ENCODE measurements around the gene GALNT16. TPM values are rescaled to one million over a fixed set of nuclear protein-coding genes. Genes with fewer than 3 reads are reported as not detected.

Gene GALNT16
- total RNA-seq, 4 donors from 2014 or later: 2.5 to 11.3 (median 2.8) TPM

DNA sequence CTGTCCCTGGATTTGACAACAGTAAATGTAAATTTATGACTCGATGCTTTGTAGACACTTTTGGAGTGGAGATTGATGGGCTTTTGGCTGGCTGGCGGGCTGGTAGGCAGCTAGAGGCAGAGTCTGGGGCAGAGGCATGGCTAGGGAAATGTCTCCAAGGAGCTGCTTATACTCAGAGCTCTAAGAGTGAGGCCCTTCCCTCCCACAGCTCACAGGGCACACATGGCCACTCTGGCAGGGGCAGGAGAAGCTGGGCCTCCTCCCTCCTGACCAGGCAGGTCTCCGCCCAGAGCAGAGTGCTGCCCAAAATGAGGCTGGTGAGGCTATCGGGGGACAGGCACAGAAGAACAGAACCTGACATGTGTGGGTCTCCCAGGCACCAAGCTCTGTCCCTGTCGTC lies 67.5 kb downstream of the GALNT16 start:
- Histone ChIP-seq H3K27me3 (no peaks in the 10 kb centered on the region), H3K36me3 (no peaks in the 10 kb centered on the region), H3K9me3 (no peaks in the 10 kb centered on the region), H3K4me3 (no peak overlapping the region), H3K27ac (no peak overlapping the region), H3K4me1 (no peaks in the 10 kb centered on the region)
- 78% methylated on average over 1 to 5 of the region's 5 CpGs for WGBS, 2 donors (ENCODE audit: low coverage in 1 of 2)
- TF ChIP-seq POLR2A (IDR thresholded peaks at IDR 0.05) (no peak), EP300 (IDR thresholded peaks at IDR 0.05; ENCODE audit: low read depth) (no peak), POLR2AphosphoS5 (IDR thresholded peaks at IDR 0.05) (no peak)
- TF ChIP-seq, protein P1, sequence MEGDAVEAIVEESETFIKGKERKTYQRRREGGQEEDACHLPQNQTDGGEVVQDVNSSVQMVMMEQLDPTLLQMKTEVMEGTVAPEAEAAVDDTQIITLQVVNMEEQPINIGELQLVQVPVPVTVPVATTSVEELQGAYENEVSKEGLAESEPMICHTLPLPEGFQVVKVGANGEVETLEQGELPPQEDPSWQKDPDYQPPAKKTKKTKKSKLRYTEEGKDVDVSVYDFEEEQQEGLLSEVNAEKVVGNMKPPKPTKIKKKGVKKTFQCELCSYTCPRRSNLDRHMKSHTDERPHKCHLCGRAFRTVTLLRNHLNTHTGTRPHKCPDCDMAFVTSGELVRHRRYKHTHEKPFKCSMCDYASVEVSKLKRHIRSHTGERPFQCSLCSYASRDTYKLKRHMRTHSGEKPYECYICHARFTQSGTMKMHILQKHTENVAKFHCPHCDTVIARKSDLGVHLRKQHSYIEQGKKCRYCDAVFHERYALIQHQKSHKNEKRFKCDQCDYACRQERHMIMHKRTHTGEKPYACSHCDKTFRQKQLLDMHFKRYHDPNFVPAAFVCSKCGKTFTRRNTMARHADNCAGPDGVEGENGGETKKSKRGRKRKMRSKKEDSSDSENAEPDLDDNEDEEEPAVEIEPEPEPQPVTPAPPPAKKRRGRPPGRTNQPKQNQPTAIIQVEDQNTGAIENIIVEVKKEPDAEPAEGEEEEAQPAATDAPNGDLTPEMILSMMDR (IDR thresholded peaks at IDR 0.05): no peak
- in situ Hi-C loops (cut with MboI; ENCODE audit: low pct_ligation_motif_present in 1 of 4, low pct_unique_long_range_greater_than_20kb in 1 of 4, low sequenced_read_pairs in 3 of 4) (no loop called here), intact Hi-C loops (cut with DNase I; ENCODE audit: low total_unique reads) (no loop called here)
- DNase-seq: peak; percentile 1

DNA sequence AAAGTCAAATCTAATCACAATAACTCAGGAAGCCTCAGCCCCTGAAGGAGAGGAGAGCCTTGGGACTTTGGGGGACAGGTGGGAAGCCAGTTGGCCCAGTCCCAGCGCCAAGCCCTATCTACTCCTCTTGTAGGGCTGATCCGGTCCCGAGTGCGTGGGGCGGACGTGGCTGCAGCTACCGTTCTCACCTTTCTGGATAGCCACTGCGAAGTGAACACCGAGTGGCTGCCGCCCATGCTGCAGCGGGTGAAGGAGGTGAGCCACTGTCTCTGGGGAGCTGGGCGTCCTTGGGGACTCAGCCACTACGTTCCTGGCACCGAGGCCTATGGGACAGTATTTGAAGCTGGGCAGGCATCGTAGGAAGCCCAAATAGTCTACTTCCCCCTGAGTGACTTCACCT lies 68.4 kb downstream of the GALNT16 start:
- no peaks in the 10 kb centered on the region for H3K4me1 ChIP-seq
- H3K36me3 ChIP-seq: no peaks in the 10 kb centered on the region
- WGBS, 2 donors (ENCODE audit: low coverage in 1 of 2): 89 to 100% methylated on average over 1 to 15 of the region's 15 CpGs
- H3K4me3 ChIP-seq: no peak overlapping the region
- intact Hi-C loops (cut with DNase I; ENCODE audit: low total_unique reads) (no loop called here), in situ Hi-C loops (cut with MboI; ENCODE audit: low pct_ligation_motif_present in 1 of 4, low pct_unique_long_range_greater_than_20kb in 1 of 4, low sequenced_read_pairs in 3 of 4) (no loop called here)
- H3K27me3 ChIP-seq: no peaks in the 10 kb centered on the region
- TF ChIP-seq POLR2AphosphoS5 (IDR thresholded peaks at IDR 0.05): no peak
- DNase-seq: no peak
- H3K9me3 ChIP-seq: no peaks in the 10 kb centered on the region
- H3K27ac ChIP-seq: no peak overlapping the region

DNA sequence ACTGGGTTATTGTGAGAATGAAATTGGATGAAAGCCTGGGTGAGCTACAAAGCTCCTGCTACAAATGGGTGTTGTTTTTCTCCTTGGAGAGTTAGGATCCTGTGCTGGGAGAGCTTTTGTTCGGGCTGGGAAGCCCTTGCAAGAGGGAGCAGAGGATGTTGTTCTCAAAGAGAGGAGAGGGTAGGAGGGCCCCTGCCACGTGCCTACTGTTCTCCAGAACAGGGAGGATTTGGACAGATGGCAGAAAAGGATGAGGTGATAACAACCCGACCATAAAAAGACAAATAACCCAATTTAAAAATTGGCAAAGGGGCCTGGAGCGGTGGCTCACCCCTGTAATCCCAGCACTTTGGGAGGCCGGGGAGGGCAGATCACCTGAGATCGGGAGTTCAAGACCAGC lies 68.8 kb downstream of the GALNT16 start:
- Histone ChIP-seq H3K4me1 (no peaks in the 10 kb centered on the region), H3K4me3 (no peak overlapping the region), H3K36me3 (no peaks in the 10 kb centered on the region), H3K27ac (no peak overlapping the region), H3K27me3 (no peaks in the 10 kb centered on the region), H3K9me3 (no peaks in the 10 kb centered on the region)
- WGBS, 2 donors (ENCODE audit: low coverage in 1 of 2): 80% methylated on average over 6 of the region's 6 CpGs; no CpG with 5 or more reads in 1 of the 2 donors
- TF ChIP-seq POLR2AphosphoS5 (IDR thresholded peaks at IDR 0.05) (no peak), POLR2A (IDR thresholded peaks at IDR 0.05) (no peak), EP300 (IDR thresholded peaks at IDR 0.05; ENCODE audit: low read depth) (no peak)
- TF ChIP-seq, protein P1 (IDR thresholded peaks at IDR 0.05): no peak
- intact Hi-C loops (cut with DNase I; ENCODE audit: low total_unique reads) (no loop called here), in situ Hi-C loops (cut with MboI; ENCODE audit: low pct_ligation_motif_present in 1 of 4, low pct_unique_long_range_greater_than_20kb in 1 of 4, low sequenced_read_pairs in 3 of 4) (no loop called here)
- DNase-seq: no peak

DNA sequence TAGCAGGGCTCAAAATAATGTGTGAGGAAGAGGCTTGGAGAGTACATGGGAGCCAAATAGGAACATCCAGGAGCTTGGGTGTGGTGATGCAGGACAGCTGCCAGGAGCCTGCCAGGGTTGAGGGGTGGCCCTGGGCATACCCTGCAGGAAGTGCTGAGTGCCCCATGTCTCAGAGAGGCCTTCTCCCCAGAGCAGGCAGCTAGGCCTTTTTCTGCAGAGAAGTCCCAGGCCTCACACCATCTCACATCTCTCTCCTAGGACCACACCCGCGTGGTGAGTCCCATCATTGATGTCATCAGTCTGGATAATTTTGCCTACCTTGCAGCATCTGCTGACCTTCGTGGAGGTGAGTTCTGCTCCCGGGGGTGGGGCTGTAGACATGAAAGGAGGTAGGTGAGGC lies 71.2 kb downstream of the GALNT16 start:
- Histone ChIP-seq H3K36me3 (no peaks in the 10 kb centered on the region), H3K27me3 (no peaks in the 10 kb centered on the region), H3K4me1 (no peaks in the 10 kb centered on the region), H3K27ac (no peak overlapping the region), H3K4me3 (no peak overlapping the region), H3K9me3 (no peaks in the 10 kb centered on the region)
- in situ Hi-C loops (cut with MboI; ENCODE audit: low pct_ligation_motif_present in 1 of 4, low pct_unique_long_range_greater_than_20kb in 1 of 4, low sequenced_read_pairs in 3 of 4) (no loop called here), intact Hi-C loops (cut with DNase I; ENCODE audit: low total_unique reads) (no loop called here)
- no peak for DNase-seq
- 77% methylated on average over 4 of the region's 4 CpGs; no CpG with 5 or more reads in 1 of the 2 donors for whole genome bisulfite sequencing, 2 donors (ENCODE audit: low coverage in 1 of 2)
- no peak for TF ChIP-seq POLR2AphosphoS5 (IDR thresholded peaks at IDR 0.05)
- TF ChIP-seq, protein P1 (IDR thresholded peaks at IDR 0.05): no peak
- no peak for TF ChIP-seq POLR2A (IDR thresholded peaks at IDR 0.05)
- no peak for TF ChIP-seq EP300 (IDR thresholded peaks at IDR 0.05; ENCODE audit: low read depth)

DNA sequence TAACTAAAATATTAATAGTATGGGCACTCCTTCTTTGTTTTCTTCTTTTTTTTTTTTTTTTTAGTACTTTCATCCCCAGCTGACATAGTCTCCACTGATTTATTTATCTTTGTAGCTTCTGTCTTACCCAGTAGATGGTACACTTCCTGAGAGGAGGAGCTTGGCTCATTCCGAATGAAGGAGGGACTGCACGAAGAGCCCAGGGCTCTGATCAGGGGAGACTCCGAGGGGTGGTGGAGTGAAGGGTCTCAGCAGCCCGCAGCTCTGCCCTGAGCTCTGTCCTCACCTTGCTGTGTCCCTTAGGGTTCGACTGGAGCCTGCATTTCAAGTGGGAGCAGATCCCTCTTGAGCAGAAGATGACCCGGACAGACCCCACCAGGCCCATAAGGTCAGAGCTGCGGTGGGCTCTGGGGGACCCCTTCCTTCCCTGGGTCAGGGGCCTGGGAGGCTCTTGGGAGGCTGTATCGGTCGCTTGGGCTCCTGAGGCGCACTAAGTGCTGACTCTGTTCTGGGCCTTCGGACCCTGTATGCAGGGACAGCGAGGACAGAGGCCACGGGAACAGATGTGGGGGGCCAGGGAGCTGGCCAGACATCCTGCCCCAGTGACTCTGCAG lies 72.9 kb downstream of the GALNT16 start:
- in situ Hi-C loops (cut with MboI; ENCODE audit: low pct_ligation_motif_present in 1 of 4, low pct_unique_long_range_greater_than_20kb in 1 of 4, low sequenced_read_pairs in 3 of 4): no loop called here
- WGBS, 2 donors (ENCODE audit: low coverage in 1 of 2): 82% methylated on average over 13 of the region's 13 CpGs; no CpG with 5 or more reads in 1 of the 2 donors
- DNase-seq: no peak

More for the DNA sequence above, 72.9 kb downstream of the GALNT16 start:
- TF ChIP-seq POLR2A (IDR thresholded peaks at IDR 0.05) (no peak), POLR2AphosphoS5 (IDR thresholded peaks at IDR 0.05) (no peak), EP300 (IDR thresholded peaks at IDR 0.05; ENCODE audit: low read depth) (no peak)
- TF ChIP-seq, protein P1 (IDR thresholded peaks at IDR 0.05): no peak
- no peak overlapping the region for H3K4me3 ChIP-seq
- H3K27ac ChIP-seq: no peak overlapping the region
- intact Hi-C loops (cut with DNase I; ENCODE audit: low total_unique reads): no loop called here
- H3K4me1 ChIP-seq: no peaks in the 10 kb centered on the region
- no peaks in the 10 kb centered on the region for H3K36me3 ChIP-seq
- H3K27me3 ChIP-seq: no peaks in the 10 kb centered on the region
- H3K9me3 ChIP-seq: no peaks in the 10 kb centered on the region

Measured in transverse colon (tissue), 4 donors.